Measurements from ENCODE around the gene PRKAG3. TPM values are rescaled to one million over a fixed set of nuclear protein-coding genes. Genes with fewer than 3 reads are reported as not detected.

Gene PRKAG3
- total and polyA plus RNA-seq, 2 experiments from 2014 or later: 0.23 TPM; not detected in 1

GRCh38 chr2:218859556-218859987, 28.0 kb upstream of the PRKAG3 start, which contains the start of gene WNT6:
Gene WNT6, plus strand, starts transcription at chr2:218859805. Its CDS starts 233 bp downstream, at chr2:218860038.
- WGBS (ENCODE audit: low lambda C conversion rate, missing lambda C conversion rate): no CpG with 5 or more reads among the region's 64 CpGs
- DNase-seq (ENCODE audit: low spot score): no peak
- Histone ChIP-seq H3K27ac (no peak within 1 kb of the TSS), H3K4me2 (peak within 1 kb of the TSS; percentile 84), H3K9me2 (replicated peaks; ENCODE audit: insufficient read depth) (no peaks in the 10 kb centered on the region), H3K36me3 (replicated peaks; ENCODE audit: insufficient read depth, low read depth) (no peaks in the 10 kb centered on the region), H3K4me3 (no peak within 1 kb of the TSS), H3K9me3 (ENCODE audit: low read depth) (no peaks in the 10 kb centered on the region), H2AFZ (peak within 1 kb of the TSS; percentile 15), H3K4me1 (ENCODE audit: insufficient read depth) (peaks cover 23% of the 10 kb centered on the region), H3K27me3 (peaks cover 82% of the 10 kb centered on the region), H4K20me1 (ENCODE audit: insufficient read depth, poor library complexity, severe bottlenecking) (no peaks in the 10 kb centered on the region), H3K79me2 (no peaks in the 10 kb centered on the region)
- TF ChIP-seq CTCF (IDR thresholded peaks at IDR 0.05; ENCODE audit: poor library complexity) (no peak), EZH2 (IDR thresholded peaks at IDR 0.05; ENCODE audit: borderline replicate concordance) (no peak), EZH2phosphoT487 (IDR thresholded peaks at IDR 0.05; ENCODE audit: low read depth, severe bottlenecking, unreplicated experiment) (no peak)

GRCh38 chr2:218858671-218859555, 27.3 kb upstream of the PRKAG3 start:
- Histone ChIP-seq H3K9me3 (ENCODE audit: low read depth) (no peaks in the 10 kb centered on the region), H3K4me2 (peak overlapping the region; percentile 84), H3K79me2 (no peaks in the 10 kb centered on the region), H2AFZ (no peak overlapping the region), H3K4me3 (no peak overlapping the region), H3K9me2 (replicated peaks; ENCODE audit: insufficient read depth) (no peaks in the 10 kb centered on the region), H3K27ac (no peak overlapping the region), H3K36me3 (replicated peaks; ENCODE audit: insufficient read depth, low read depth) (no peaks in the 10 kb centered on the region), H4K20me1 (ENCODE audit: insufficient read depth, poor library complexity, severe bottlenecking) (no peaks in the 10 kb centered on the region), H3K4me1 (ENCODE audit: insufficient read depth) (peaks cover 23% of the 10 kb centered on the region), H3K27me3 (peaks cover 86% of the 10 kb centered on the region)
- 5% methylated on average over 29 of the region's 51 CpGs for WGBS (ENCODE audit: low lambda C conversion rate, missing lambda C conversion rate)
- no peak for DNase-seq (ENCODE audit: low spot score)
- TF ChIP-seq EZH2 (IDR thresholded peaks at IDR 0.05; ENCODE audit: borderline replicate concordance) (peak; percentile 80), CTCF (IDR thresholded peaks at IDR 0.05; ENCODE audit: poor library complexity) (no peak), EZH2phosphoT487 (IDR thresholded peaks at IDR 0.05; ENCODE audit: low read depth, severe bottlenecking, unreplicated experiment) (no peak)

- no peaks in the 10 kb centered on the region for H3K9me2 ChIP-seq (replicated peaks; ENCODE audit: insufficient read depth)
- H3K36me3 ChIP-seq (replicated peaks; ENCODE audit: insufficient read depth, low read depth): no peaks in the 10 kb centered on the region
- no peak for DNase-seq (ENCODE audit: low spot score)
- H3K79me2 ChIP-seq: no peaks in the 10 kb centered on the region
- 27% methylated on average over 1 of the region's 1 CpG for WGBS (ENCODE audit: low lambda C conversion rate, missing lambda C conversion rate)
- H3K4me1 ChIP-seq (ENCODE audit: insufficient read depth): peaks cover 23% of the 10 kb centered on the region
- H3K4me3 ChIP-seq: no peak overlapping the region
- no peak for TF ChIP-seq EZH2phosphoT487 (IDR thresholded peaks at IDR 0.05; ENCODE audit: low read depth, severe bottlenecking, unreplicated experiment)
- no peak for TF ChIP-seq EZH2 (IDR thresholded peaks at IDR 0.05; ENCODE audit: borderline replicate concordance)
- TF ChIP-seq CTCF (IDR thresholded peaks at IDR 0.05; ENCODE audit: poor library complexity): no peak
- H3K27ac ChIP-seq: no peak overlapping the region
- peaks cover 82% of the 10 kb centered on the region for H3K27me3 ChIP-seq
- H2AFZ ChIP-seq: no peak overlapping the region
- H4K20me1 ChIP-seq (ENCODE audit: insufficient read depth, poor library complexity, severe bottlenecking): no peaks in the 10 kb centered on the region
- H3K4me2 ChIP-seq: no peak overlapping the region
- no peaks in the 10 kb centered on the region for H3K9me3 ChIP-seq (ENCODE audit: low read depth)
These were observed 26.5 kb upstream of the PRKAG3 start for GRCh38 chr2:218858138-218858445.
